ENCODE results near the gene COL9A3.

The COL9A3 gene

GRCh38 chr20:62832212-62832922 lies 15.5 kb downstream of the COL9A3 start:
- TF ChIP-seq, protein P1, sequence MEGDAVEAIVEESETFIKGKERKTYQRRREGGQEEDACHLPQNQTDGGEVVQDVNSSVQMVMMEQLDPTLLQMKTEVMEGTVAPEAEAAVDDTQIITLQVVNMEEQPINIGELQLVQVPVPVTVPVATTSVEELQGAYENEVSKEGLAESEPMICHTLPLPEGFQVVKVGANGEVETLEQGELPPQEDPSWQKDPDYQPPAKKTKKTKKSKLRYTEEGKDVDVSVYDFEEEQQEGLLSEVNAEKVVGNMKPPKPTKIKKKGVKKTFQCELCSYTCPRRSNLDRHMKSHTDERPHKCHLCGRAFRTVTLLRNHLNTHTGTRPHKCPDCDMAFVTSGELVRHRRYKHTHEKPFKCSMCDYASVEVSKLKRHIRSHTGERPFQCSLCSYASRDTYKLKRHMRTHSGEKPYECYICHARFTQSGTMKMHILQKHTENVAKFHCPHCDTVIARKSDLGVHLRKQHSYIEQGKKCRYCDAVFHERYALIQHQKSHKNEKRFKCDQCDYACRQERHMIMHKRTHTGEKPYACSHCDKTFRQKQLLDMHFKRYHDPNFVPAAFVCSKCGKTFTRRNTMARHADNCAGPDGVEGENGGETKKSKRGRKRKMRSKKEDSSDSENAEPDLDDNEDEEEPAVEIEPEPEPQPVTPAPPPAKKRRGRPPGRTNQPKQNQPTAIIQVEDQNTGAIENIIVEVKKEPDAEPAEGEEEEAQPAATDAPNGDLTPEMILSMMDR (IDR thresholded peaks at IDR 0.05; ENCODE audit: low read depth, low read length) = no peak
- no peak for DNase-seq (ENCODE audit: extremely low read depth, low read depth)

GRCh38 chr20:62832951-62833391 lies 16.1 kb downstream of the COL9A3 start:
- TF ChIP-seq, protein P1 (IDR thresholded peaks at IDR 0.05; ENCODE audit: low read depth, low read length) = no peak
- DNase-seq (ENCODE audit: extremely low read depth, low read depth) = no peak

DNA sequence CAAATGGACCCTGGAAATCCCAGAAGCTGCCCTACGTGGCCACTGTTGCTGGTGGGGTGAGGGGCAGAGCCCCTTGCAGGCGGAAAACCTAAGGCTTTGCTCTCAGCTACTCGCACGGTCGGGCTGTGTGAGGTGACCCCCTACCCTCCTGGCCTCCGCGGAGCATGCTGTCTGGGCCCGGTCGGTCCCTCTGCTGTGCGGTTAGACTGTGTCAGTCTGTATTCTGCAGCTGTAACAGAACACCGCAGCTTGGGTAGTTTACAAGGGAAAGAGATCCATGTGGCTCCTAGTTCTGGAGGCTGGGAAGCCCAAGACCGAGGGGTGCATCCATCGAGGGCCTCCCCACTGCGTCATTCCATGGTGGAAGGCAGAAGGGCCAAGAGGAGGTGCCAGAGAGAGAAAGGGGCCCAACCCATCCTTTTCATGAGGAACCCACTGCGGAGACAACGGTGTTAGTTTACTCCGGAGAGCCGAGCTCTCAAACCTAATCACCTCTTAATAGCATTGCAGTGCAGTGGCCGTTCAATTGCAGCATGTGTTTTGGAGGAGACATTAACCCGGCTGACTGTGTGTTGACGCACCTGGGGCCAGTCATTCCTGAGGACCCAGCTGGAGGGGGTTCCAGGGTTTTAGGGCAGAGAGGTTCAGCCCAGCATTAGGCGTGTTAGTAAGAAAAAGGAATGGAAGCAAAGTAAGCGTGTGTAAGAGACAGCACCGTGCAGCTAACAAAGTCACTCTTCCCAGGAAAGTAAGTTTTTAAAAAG lies 18.3 kb downstream of the COL9A3 start:
- DNase-seq (ENCODE audit: extremely low read depth, low read depth) = no peak
- TF ChIP-seq, protein P1 (IDR thresholded peaks at IDR 0.05; ENCODE audit: low read depth, low read length) = no peak

DNA sequence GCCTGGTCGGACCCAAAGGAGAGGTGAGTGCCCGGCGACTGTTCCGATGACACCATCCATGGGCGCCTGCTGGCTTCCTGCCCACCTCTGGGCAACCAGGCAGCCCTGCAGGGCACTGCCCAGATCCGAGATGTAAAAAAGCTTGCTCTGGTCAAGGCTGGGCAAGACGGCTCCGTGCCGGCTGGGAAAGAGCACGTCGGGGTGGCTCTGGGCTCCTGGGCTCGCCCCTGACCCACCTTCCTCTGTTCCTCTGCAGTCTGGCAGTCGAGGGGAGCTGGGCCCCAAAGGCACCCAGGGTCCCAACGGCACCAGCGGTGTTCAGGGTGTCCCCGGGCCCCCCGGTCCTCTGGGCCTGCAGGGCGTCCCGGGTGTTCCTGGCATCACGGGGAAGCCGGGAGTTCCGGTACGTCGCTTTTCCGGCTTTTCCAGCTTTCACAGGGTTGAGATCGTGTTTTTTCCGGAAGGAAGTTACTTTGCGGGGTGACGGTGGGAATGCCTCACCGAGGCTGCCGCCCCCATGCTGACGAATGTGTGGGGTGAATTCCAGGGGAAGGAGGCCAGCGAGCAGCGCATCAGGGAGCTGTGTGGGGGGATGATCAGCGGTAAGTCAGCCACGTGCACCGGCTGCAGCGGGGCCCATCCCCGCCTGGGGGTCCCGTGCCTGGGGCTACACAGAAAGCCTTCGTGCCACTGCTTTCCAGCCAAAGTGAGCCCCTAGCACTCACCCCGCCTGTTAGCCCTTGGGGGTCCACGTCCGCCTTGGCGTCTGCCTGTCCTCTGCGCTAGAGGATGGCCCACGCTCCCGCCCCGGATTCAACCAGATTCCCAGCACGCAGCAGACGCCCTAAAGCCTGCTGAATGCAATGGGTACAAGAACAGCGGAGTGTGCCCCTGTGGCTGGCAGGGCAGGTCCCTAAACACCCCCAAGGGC lies 19.3 kb downstream of the COL9A3 start:
- TF ChIP-seq, protein P1 (IDR thresholded peaks at IDR 0.05; ENCODE audit: low read depth, low read length) = no peak
- DNase-seq (ENCODE audit: extremely low read depth, low read depth) = no peak

GRCh38 chr20:62836967-62837490 lies 20.2 kb downstream of the COL9A3 start:
- TF ChIP-seq, protein P1 (IDR thresholded peaks at IDR 0.05; ENCODE audit: low read depth, low read length) = no peak
- DNase-seq (ENCODE audit: extremely low read depth, low read depth) = no peak

DNA sequence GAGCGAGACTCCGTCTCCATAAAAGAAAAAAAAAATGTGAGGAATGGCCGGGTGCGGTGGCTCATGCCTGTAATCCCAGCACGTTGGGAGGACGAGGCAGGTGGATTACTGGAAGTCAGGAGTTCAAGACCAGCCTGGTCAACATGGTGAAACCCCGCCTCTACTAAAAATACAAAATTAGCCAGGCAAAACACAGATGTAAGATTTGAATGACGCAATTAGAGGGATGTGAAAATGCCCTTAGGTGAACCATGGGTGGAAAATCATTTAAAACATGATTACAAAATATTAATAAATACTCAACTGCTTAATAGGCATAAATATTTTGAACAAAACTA lies 20.9 kb downstream of the COL9A3 start:
- no peak for DNase-seq (ENCODE audit: extremely low read depth, low read depth)
- TF ChIP-seq, protein P1 (IDR thresholded peaks at IDR 0.05; ENCODE audit: low read depth, low read length) = no peak
